Karpas-422 (cell line): ENCODE results near the gene MAGEA2. TPM values are rescaled to one million over a fixed set of nuclear protein-coding genes. Genes with fewer than 3 reads are reported as not detected.
"Not testable (repeated sequence)": the region's sequence is repeated elsewhere in the genome, so short reads cannot be mapped to it uniquely, and the experiment has no call there.

Experiments
- DNase-seq: peaks from one replicate; pipeline ENCODE4 v3.0.0-alpha.2; 2015
- H2AFZ ChIP-seq: fragments of 200-600 bp; sonication (generic); 2 replicates; pipeline ENCODE4 v1.6.1; 2014; ENCODE audit warnings: antibody characterized with exemption, low read length, mixed read lengths
- H3K27ac ChIP-seq: fragments of 200-600 bp; sonication (generic); 2 replicates; pipeline ENCODE4 v1.5.1; 2014; ENCODE audit warnings: mild to moderate bottlenecking, low read length, moderate library complexity
- H3K27me3 ChIP-seq: fragments of 200-600 bp; sonication (generic); 2 replicates; pipeline ENCODE4 v1.6.1; 2014; ENCODE audit warnings: low read length, mixed read lengths
- H3K36me3 ChIP-seq: fragments of 200-600 bp; sonication (generic); 2 replicates; pipeline ENCODE4 v1.6.1; 2014; ENCODE audit warnings: low read length, mixed read lengths; ENCODE audit not compliant: insufficient read depth
- H3K4me1 ChIP-seq: fragments of 200-600 bp; sonication (generic); 2 replicates; pipeline ENCODE4 v1.6.1; 2014; ENCODE audit warnings: mild to moderate bottlenecking, low read length, mixed read lengths
- H3K4me2 ChIP-seq: fragments of 200-600 bp; sonication (generic); 2 replicates; pipeline ENCODE4 v1.6.1; 2014; ENCODE audit warnings: low read length, low read depth, mild to moderate bottlenecking; ENCODE audit not compliant: poor library complexity, severe bottlenecking
- H3K4me3 ChIP-seq: fragments of 200-600 bp; sonication (generic); 2 replicates; pipeline ENCODE4 v1.5.1; 2014; ENCODE audit warnings: mild to moderate bottlenecking, antibody characterized with exemption, low read length, mixed read lengths
- H3K79me2 ChIP-seq: fragments of 200-600 bp; sonication (generic); 2 replicates; pipeline ENCODE4 v1.6.1; 2014; ENCODE audit warnings: mild to moderate bottlenecking, low read length, mixed read lengths
- H3K9ac ChIP-seq: fragments of 200-600 bp; sonication (generic); 2 replicates; pipeline ENCODE4 v1.6.0; 2014; ENCODE audit warnings: low read length
- H3K9me2 ChIP-seq: fragments of 200-600 bp; sonication (generic), shearing (Covaris generic); replicated peaks from 2 replicates; pipeline ENCODE4 v1.6.0; 2014; ENCODE audit warnings: mild to moderate bottlenecking, low read length, moderate library complexity; ENCODE audit not compliant: insufficient read depth
- H3K9me3 ChIP-seq: fragments of 300-700, 200-600 bp; sonication (generic); 2 replicates; pipeline ENCODE4 v1.6.1; 2014; ENCODE audit warnings: low read length, mixed read lengths
- H4K20me1 ChIP-seq: fragments of 200-600 bp; sonication (generic); 2 replicates; pipeline ENCODE4 v1.6.1; 2014; ENCODE audit warnings: mild to moderate bottlenecking, antibody characterized with exemption, low read length, low read depth; ENCODE audit not compliant: insufficient read depth
- total RNA-seq: library from RNA; depleted of rRNA; stranded (reverse); fragments of >200 nt; shearing (Covaris generic); gene quantifications from 2 replicates; pipeline ENCODE4 v1.2.3, GENCODE V29; 2014; ENCODE audit warnings: low replicate concordance

MAGEA2 gene
- total RNA-seq, 1 experiment from 2014 or later = not detected

DNA sequence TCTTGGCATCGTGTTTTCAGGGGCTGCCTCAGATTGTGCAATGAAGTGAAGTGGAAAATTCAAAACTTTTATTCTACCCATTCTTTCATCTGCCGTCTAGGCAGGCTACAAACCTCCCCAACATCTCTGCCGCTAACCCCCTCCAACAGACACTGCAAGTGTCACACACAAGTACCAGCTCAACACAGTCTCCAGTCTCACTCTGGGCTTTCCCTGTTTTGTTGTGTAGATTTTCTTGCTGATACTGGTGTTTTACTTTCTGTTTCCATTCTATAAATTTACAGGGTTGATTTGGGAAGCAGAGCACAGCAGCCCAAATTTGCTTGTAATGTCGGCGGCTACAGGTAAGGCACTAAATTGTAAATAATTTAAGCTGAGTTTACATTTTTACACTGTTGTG is 1.2 kb upstream of the MAGEA2 start:
- not testable (repeated sequence) for DNase-seq, H3K4me2 ChIP-seq, H3K27ac ChIP-seq, H3K4me1 ChIP-seq, H3K9me2 ChIP-seq, H4K20me1 ChIP-seq, H3K4me3 ChIP-seq, H3K36me3 ChIP-seq, H3K9ac ChIP-seq, H3K9me3 ChIP-seq, H3K79me2 ChIP-seq, H2AFZ ChIP-seq, H3K27me3 ChIP-seq

DNA sequence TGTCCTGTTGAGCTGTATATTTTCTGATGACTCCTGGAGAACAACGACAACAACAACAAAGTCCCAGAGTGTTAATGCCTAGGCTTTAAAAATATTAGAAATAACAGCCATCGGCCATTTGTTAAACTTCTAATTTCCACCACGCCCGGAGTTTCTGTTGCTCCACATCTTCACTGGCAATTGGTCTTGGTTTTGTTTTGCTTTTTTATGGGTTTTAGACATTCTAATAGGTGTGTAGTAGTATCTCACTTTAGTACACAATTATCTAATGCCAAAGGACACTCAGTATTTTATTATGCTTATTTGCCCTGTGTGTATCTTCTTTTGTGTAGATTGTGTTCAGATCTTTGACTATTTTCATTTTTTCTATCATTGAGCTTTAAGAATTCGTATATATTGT is 15.1 kb downstream of the MAGEA2 start:
- Histone ChIP-seq H3K79me2 (no peaks in the 10 kb centered on the region), H3K4me3 (no peak overlapping the region), H3K27me3 (no peaks in the 10 kb centered on the region), H4K20me1 (no peaks in the 10 kb centered on the region), H3K27ac (no peak overlapping the region), H2AFZ (no peak overlapping the region), H3K9me3 (no peaks in the 10 kb centered on the region), H3K4me1 (no peaks in the 10 kb centered on the region), H3K4me2 (no peak overlapping the region), H3K9me2 (no peaks in the 10 kb centered on the region), H3K9ac (no peak overlapping the region), H3K36me3 (no peaks in the 10 kb centered on the region)
- DNase-seq = no peak

DNA sequence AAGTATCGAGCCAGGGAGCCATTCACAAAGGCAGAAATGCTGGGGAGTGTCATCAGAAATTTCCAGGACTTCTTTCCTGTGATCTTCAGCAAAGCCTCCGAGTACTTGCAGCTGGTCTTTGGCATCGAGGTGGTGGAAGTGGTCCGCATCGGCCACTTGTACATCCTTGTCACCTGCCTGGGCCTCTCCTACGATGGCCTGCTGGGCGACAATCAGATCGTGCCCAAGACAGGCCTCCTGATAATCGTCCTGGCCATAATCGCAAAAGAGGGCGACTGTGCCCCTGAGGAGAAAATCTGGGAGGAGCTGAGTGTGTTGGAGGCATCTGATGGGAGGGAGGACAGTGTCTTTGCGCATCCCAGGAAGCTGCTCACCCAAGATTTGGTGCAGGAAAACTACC is 17.1 kb downstream of the MAGEA2 start:
- not testable (repeated sequence) for H3K36me3 ChIP-seq, H3K4me2 ChIP-seq, H3K79me2 ChIP-seq

DNA sequence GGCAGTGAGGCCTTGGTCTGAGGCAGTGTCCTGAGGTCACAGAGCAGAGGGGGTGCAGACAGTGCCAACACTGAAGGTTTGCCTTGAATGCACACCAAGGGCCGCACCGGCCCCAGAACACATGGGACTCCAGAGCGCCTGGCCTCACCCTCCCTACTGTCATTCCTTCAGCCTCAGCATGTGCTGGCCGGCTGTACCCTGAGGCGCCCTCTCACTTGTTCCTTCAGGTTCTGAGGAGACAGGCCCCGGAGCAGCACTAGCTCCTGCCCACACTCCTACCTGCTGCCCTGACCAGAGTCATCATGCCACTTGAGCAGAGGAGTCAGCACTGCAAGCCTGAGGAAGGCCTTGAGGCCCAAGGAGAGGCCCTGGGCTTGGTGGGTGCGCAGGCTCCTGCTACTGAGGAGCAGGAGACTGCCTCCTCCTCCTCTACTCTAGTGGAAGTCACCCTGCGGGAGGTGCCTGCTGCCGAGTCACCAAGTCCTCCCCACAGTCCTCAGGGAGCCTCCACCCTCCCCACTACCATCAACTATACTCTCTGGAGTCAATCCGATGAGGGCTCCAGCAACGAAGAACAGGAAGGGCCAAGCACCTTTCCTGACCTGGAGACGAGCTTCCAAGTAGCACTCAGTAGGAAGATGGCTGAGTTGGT is 17.7 kb downstream of the MAGEA2 start:
- H3K27ac ChIP-seq = no peak overlapping the region
- no peak overlapping the region for H3K9ac ChIP-seq
- H3K9me2 ChIP-seq = no peaks in the 10 kb centered on the region
- H3K4me3 ChIP-seq = no peak overlapping the region
- no peaks in the 10 kb centered on the region for H3K4me1 ChIP-seq
- no peaks in the 10 kb centered on the region for H3K36me3 ChIP-seq
- no peak for DNase-seq
- no peak overlapping the region for H3K4me2 ChIP-seq
- H2AFZ ChIP-seq = no peak overlapping the region
- H3K27me3 ChIP-seq = no peaks in the 10 kb centered on the region
- no peaks in the 10 kb centered on the region for H3K9me3 ChIP-seq
- no peaks in the 10 kb centered on the region for H3K79me2 ChIP-seq
- no peaks in the 10 kb centered on the region for H4K20me1 ChIP-seq

More for the DNA sequence above, 17.1 kb downstream of the MAGEA2 start:
- not testable (repeated sequence) for H3K4me3 ChIP-seq, H4K20me1 ChIP-seq, H3K27ac ChIP-seq, DNase-seq, H3K9ac ChIP-seq, H3K4me1 ChIP-seq, H2AFZ ChIP-seq, H3K9me2 ChIP-seq, H3K9me3 ChIP-seq, H3K27me3 ChIP-seq

DNA sequence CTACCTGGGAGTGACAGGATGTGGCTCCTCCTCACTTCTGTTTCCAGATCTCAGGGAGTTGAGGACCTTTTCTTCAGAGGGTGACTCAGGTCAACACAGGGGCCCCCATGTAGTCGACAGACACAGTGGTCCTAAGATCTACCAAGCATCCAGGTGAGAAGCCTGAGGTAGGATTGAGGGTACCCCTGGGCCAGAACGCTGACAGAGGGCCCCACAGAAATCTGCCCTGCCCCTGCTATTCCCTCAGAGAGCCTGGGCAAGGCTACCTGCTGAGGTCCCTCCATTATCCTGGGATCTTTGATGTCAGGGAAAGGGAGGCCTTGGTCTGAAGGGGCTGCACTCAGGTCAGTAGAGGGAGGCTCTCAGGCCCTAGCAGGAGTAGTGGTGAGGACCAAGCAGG is 18.5 kb downstream of the MAGEA2 start:
- no peaks in the 10 kb centered on the region for H3K4me1 ChIP-seq

DNA sequence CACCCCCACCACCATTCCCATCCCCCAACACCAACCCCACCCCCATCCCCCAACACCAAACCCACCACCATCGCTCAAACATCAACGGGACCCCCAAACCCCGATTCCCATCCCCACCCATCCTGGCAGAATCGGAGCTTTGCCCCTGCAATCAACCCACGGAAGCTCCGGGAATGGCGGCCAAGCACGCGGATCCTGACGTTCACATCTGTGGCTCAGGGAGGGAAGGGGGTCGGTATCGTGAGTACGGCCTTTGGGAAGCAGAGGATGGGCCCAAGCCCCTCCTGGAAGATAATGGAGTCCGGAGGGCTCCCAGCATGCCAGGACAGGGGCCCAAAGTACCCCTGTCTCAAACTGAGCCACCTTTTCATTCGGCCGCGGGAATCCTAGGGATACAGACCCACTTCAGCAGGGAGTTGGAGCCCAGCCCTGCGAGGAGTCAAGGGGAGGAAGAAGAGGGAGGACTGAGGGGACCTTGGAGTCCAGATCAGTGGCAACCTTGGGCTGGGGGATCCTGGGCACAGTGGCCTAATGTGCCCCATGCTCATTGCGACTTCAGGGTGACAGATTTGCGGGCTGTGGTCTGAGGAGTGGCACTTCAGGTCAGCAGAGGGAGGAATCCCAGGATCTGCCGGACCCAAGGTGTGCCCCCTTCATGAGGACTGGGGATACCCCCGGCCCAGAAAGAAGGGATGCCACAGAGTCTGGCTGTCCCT is 19.3 kb downstream of the MAGEA2 start:
- not testable (repeated sequence) for H3K27ac ChIP-seq, H3K9ac ChIP-seq

More for the DNA sequence above, 18.5 kb downstream of the MAGEA2 start:
- H3K27ac ChIP-seq = no peak overlapping the region
- no peaks in the 10 kb centered on the region for H3K36me3 ChIP-seq
- DNase-seq = no peak
- no peaks in the 10 kb centered on the region for H3K27me3 ChIP-seq
- no peaks in the 10 kb centered on the region for H3K9me3 ChIP-seq
- no peak overlapping the region for H2AFZ ChIP-seq
- no peaks in the 10 kb centered on the region for H3K79me2 ChIP-seq
- H3K4me3 ChIP-seq = no peak overlapping the region
- H3K9ac ChIP-seq = no peak overlapping the region
- no peaks in the 10 kb centered on the region for H4K20me1 ChIP-seq
- H3K4me2 ChIP-seq = no peak overlapping the region
- no peaks in the 10 kb centered on the region for H3K9me2 ChIP-seq

DNA sequence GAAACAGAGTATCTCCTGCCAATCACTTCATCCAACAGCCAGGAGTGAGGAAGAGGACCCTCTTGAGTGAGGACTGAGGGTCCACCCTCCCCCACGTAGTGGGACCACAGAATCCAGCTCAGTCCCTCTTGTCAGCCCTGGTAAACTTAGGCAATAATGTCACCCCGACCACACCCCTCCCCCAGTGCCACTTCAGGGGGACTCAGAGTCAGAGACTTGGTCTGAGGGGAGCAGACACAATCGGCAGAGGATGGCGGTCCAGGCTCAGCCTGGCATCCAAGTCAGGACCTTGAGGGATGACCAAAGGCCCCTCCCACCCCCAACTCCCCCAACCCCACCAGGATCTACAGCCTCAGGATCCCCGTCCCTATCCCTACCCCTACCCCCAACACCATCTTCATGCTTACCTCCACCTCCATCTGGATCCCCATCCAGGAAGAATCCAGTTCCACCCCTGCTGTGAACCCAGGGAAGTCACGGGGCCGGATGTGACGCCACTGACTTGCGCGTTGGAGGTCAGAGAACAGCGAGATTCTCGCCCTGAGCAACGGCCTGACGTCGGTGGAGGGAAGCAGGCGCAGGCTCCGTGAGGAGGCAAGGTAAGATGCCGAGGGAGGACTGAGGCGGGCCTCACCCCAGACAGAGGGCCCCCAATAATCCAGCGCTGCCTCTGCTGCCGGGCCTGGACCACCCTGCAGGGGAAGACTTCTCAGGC is 20.2 kb downstream of the MAGEA2 start, which contains the start of the genes CSAG1 and MAGEA12:
Gene CSAG1 (minus strand): TSS at position 461 of the 715 bp plus-strand sequence. CDS start 1,261 bp downstream, outside the sequence.
Gene MAGEA12 (plus strand): TSS at position 497 of the 715 bp plus-strand sequence. CDS start 2,405 bp downstream, outside the sequence.
- no peaks in the 10 kb centered on the region for H4K20me1 ChIP-seq
- H3K36me3 ChIP-seq = no peaks in the 10 kb centered on the region
- no peaks in the 10 kb centered on the region for H3K9me2 ChIP-seq
- no peak within 1 kb of the TSS for H3K4me3 ChIP-seq
- no peaks in the 10 kb centered on the region for H3K27me3 ChIP-seq
- no peak for DNase-seq
- H2AFZ ChIP-seq = no peak within 1 kb of the TSS
- H3K79me2 ChIP-seq = no peaks in the 10 kb centered on the region
- H3K4me1 ChIP-seq = no peaks in the 10 kb centered on the region
- H3K9me3 ChIP-seq = no peaks in the 10 kb centered on the region
- no peak within 1 kb of the TSS for H3K4me2 ChIP-seq
- H3K27ac ChIP-seq = no peak within 1 kb of the TSS
- H3K9ac ChIP-seq = no peak within 1 kb of the TSS

More for the DNA sequence above, 19.3 kb downstream of the MAGEA2 start:
- H4K20me1 ChIP-seq, H3K27me3 ChIP-seq, H2AFZ ChIP-seq, H3K4me3 ChIP-seq, H3K4me2 ChIP-seq, DNase-seq, H3K9me3 ChIP-seq, H3K4me1 ChIP-seq, H3K9me2 ChIP-seq, H3K36me3 ChIP-seq, H3K79me2 ChIP-seq: not testable (repeated sequence)

DNA sequence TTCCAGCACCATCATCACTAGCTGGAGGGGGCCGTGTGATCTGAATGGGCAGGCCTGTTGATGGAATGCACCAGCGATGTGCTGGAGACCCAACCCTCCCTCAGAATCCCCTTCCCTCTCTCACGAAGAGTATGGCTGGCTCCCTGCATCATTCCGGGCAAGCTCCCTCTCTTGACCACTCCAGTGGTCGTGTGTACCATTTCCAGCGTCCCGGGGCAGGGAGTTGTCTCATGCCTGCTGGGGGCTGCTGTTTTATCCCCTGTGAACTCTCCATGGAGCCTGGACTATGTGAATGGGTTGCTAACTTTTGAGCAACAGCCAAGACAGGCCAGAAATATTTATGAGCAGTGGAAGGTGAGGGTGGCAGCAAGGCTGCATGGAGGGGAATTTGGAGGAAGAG is 28.2 kb downstream of the MAGEA2 start:
- Histone ChIP-seq H3K9ac (no peak overlapping the region), H3K9me3 (no peaks in the 10 kb centered on the region), H3K36me3 (no peaks in the 10 kb centered on the region), H3K4me1 (no peaks in the 10 kb centered on the region), H3K27ac (no peak overlapping the region), H3K9me2 (no peaks in the 10 kb centered on the region), H2AFZ (no peak overlapping the region), H3K4me3 (no peak overlapping the region), H3K79me2 (no peaks in the 10 kb centered on the region), H3K27me3 (no peaks in the 10 kb centered on the region), H4K20me1 (no peaks in the 10 kb centered on the region), H3K4me2 (no peak overlapping the region)
- no peak for DNase-seq
